H9 (cell line): ENCODE measurements around the gene ADORA2B. TPM values are rescaled to one million over a fixed set of nuclear protein-coding genes. Genes with fewer than 3 reads are reported as not detected.

ENCODE experiments used
- DNase-seq: peaks from one replicate; pipeline ENCODE4 v3.0.0-alpha.2; 2017
- H2AFZ ChIP-seq: one replicate; pipeline ENCODE4 v1.6.1; 2013; ENCODE audit warnings: mild to moderate bottlenecking, low read length, control low read depth, moderate library complexity
- H2AK5ac ChIP-seq: 2 replicates; pipeline ENCODE4 v1.6.1; 2013; ENCODE audit warnings: low read length, control low read depth, mixed read lengths; ENCODE audit not compliant: insufficient read length
- H2BK120ac ChIP-seq: one replicate; pipeline ENCODE4 v1.6.1; 2013; ENCODE audit warnings: low read depth, mild to moderate bottlenecking, low read length, control low read depth, inconsistent platforms; ENCODE audit not compliant: poor library complexity, severe bottlenecking
- H2BK12ac ChIP-seq: 2 replicates; pipeline ENCODE4 v1.6.1; 2013; ENCODE audit warnings: low read length, control low read depth, mixed read lengths, low read depth; ENCODE audit not compliant: insufficient read length
- H2BK15ac ChIP-seq: 2 replicates; pipeline ENCODE4 v1.6.1; 2013; ENCODE audit warnings: low read depth, low read length, control low read depth
- H2BK20ac ChIP-seq: one replicate; pipeline ENCODE4 v1.6.1; 2013; ENCODE audit warnings: low read depth, mild to moderate bottlenecking, low read length, control low read depth, inconsistent platforms; ENCODE audit not compliant: poor library complexity, severe bottlenecking
- H2BK5ac ChIP-seq: 2 replicates; pipeline ENCODE4 v1.6.1; 2013; ENCODE audit warnings: low read length, control low read depth, mixed read lengths; ENCODE audit not compliant: insufficient read length
- H3K14ac ChIP-seq: 2 replicates; pipeline ENCODE4 v1.6.1; 2013; ENCODE audit warnings: low read length, control low read depth; ENCODE audit not compliant: insufficient read depth
- H3K18ac ChIP-seq: 2 replicates; pipeline ENCODE4 v1.6.1; 2013; ENCODE audit warnings: low read depth, mild to moderate bottlenecking, mixed read lengths, low read length, control low read depth; ENCODE audit not compliant: insufficient read length
- H3K23ac ChIP-seq: 2 replicates; pipeline ENCODE4 v1.6.1; 2013; ENCODE audit warnings: low read length, control low read depth, mixed read lengths, low read depth; ENCODE audit not compliant: insufficient read length
- H3K23me2 ChIP-seq: 2 replicates; pipeline ENCODE4 v1.6.1; 2013; ENCODE audit warnings: low read depth, mild to moderate bottlenecking, mixed read lengths, low read length, control low read depth; ENCODE audit not compliant: insufficient read length, poor library complexity, severe bottlenecking
- H3K27ac ChIP-seq: 2 replicates; pipeline ENCODE4 v1.5.1; 2013; ENCODE audit warnings: low read length, control low read depth, mixed read lengths, low read depth; ENCODE audit not compliant: insufficient read length
- H3K27me3 ChIP-seq: 2 replicates; pipeline ENCODE4 v1.6.1; 2013; ENCODE audit warnings: low read length, control low read depth, inconsistent platforms; ENCODE audit not compliant: insufficient read depth
- H3K4ac ChIP-seq: 2 replicates; pipeline ENCODE4 v1.6.1; 2013; ENCODE audit warnings: low read depth, mild to moderate bottlenecking, control low read depth, inconsistent platforms, low read length, moderate library complexity
- H3K4me1 ChIP-seq: 2 replicates; pipeline ENCODE4 v1.6.1; 2013; ENCODE audit warnings: low read length, control low read depth, inconsistent platforms; ENCODE audit not compliant: insufficient read depth
- H3K4me2 ChIP-seq: 2 replicates; pipeline ENCODE4 v1.6.1; 2013; ENCODE audit warnings: low read length, control low read depth, mixed read lengths; ENCODE audit not compliant: insufficient read length, insufficient read depth
- H3K56ac ChIP-seq: 2 replicates; pipeline ENCODE4 v1.6.1; 2013; ENCODE audit warnings: low read depth, mild to moderate bottlenecking, mixed read lengths, low read length, control low read depth; ENCODE audit not compliant: insufficient read length
- H3K79me1 ChIP-seq: 2 replicates; pipeline ENCODE4 v1.6.1; 2013; ENCODE audit warnings: low read depth, mild to moderate bottlenecking, moderate library complexity, low read length, control low read depth, inconsistent platforms; ENCODE audit not compliant: insufficient read depth, poor library complexity, severe bottlenecking
- H3K79me2 ChIP-seq: 2 replicates; pipeline ENCODE4 v1.6.1; 2013; ENCODE audit warnings: low read length, control low read depth, inconsistent platforms; ENCODE audit not compliant: insufficient read depth
- H3K9ac ChIP-seq: 2 replicates; pipeline ENCODE4 v1.6.1; 2013; ENCODE audit warnings: low read length, control low read depth, mixed read lengths; ENCODE audit not compliant: insufficient read length; ENCODE audit errors: extremely low read depth
- H3K9me3 ChIP-seq: one replicate; pipeline ENCODE4 v1.6.1; 2013; ENCODE audit warnings: low read depth, low read length, inconsistent platforms; ENCODE audit not compliant: control insufficient read depth
- H3T11ph ChIP-seq: one replicate; pipeline ENCODE4 v1.6.1; 2013; ENCODE audit warnings: mild to moderate bottlenecking, low read length, control low read depth, inconsistent platforms
- H4K20me1 ChIP-seq: one replicate; pipeline ENCODE4 v1.6.1; 2013; ENCODE audit not compliant: control insufficient read depth, insufficient read length, insufficient read depth
- H4K5ac ChIP-seq: 2 replicates; pipeline ENCODE4 v1.6.1; 2013; ENCODE audit warnings: low read depth, mild to moderate bottlenecking, mixed read lengths, low read length, control low read depth; ENCODE audit not compliant: insufficient read length
- H4K8ac ChIP-seq: replicated peaks from 2 replicates; pipeline ENCODE4 v1.6.1; 2013; ENCODE audit warnings: low read length, control low read depth, mixed read lengths, low read depth; ENCODE audit not compliant: insufficient read length
- H4K91ac ChIP-seq: 2 replicates; pipeline ENCODE4 v1.6.1; 2013; ENCODE audit warnings: low read depth, mild to moderate bottlenecking, moderate library complexity, mixed read lengths, low read length, control low read depth; ENCODE audit not compliant: insufficient read length
- H3K27ac Mint-ChIP-seq, 3 experiments: 2 replicates in 2 of 3; 3 replicates in 1 of 3; pipeline ENCODE4 v1.8.0; 2020 to 2021; ENCODE audit warnings: mixed read lengths in 3 of 3, mild to moderate bottlenecking in 1 of 3, moderate library complexity in 1 of 3
- H3K27me3 Mint-ChIP-seq: 2 replicates; pipeline ENCODE4 v1.8.0; 2021; ENCODE audit warnings: low read depth, mild to moderate bottlenecking, moderate library complexity, mixed read lengths
- H3K36me3 Mint-ChIP-seq, 3 experiments: 2 replicates in 2 of 3; 3 replicates in 1 of 3; pipeline ENCODE4 v1.8.0; 2020 to 2021; ENCODE audit warnings: low read depth in 3 of 3, mixed read lengths in 3 of 3; ENCODE audit not compliant: insufficient read depth in 1 of 3
- H3K4me1 Mint-ChIP-seq, 2 experiments: 2 replicates each; pipeline ENCODE4 v1.8.0; 2020; ENCODE audit warnings: mixed read lengths in 2 of 2
- H3K4me3 Mint-ChIP-seq, 2 experiments: 2 replicates in 1 of 2; 3 replicates in 1 of 2; pipeline ENCODE4 v1.8.0; 2020 to 2021; ENCODE audit warnings: mild to moderate bottlenecking in 2 of 2, mixed read lengths in 2 of 2, moderate library complexity in 1 of 2
- H3K9me3 Mint-ChIP-seq, 2 experiments: 2 replicates in 1 of 2; 3 replicates in 1 of 2; pipeline ENCODE4 v1.8.0; 2020; ENCODE audit warnings: mild to moderate bottlenecking in 2 of 2, mixed read lengths in 2 of 2, moderate library complexity in 1 of 2
- CTCF ChIP-seq: fragments of 200-600 bp; sonication (generic); conservative IDR thresholded peaks from 3 replicates; pipeline ENCODE4 v1.8.0; 2021; ENCODE audit warnings: antibody characterized with exemption, mild to moderate bottlenecking
- WGBS: extraction: QIAGEN DNeasy Blood & Tissue Kit; methylation state at CpG from one replicate; pipeline ENCODE4 v1.1.7; 2013; ENCODE audit warnings: missing lambda C conversion rate, low lambda C conversion rate, mixed read lengths; ENCODE audit not compliant: insufficient read length; ENCODE audit errors: extremely low coverage; 5-methylcytosine and 5-hydroxymethylcytosine counted together
- total RNA-seq: library from RNA; stranded (reverse); gene quantifications from 2 replicates; pipeline ENCODE4 v1.2.1, GENCODE V29; 2021

ADORA2B gene
- total RNA-seq, 1 experiment from 2014 or later, result 3.1 TPM

GRCh38 chr17:15998031-15998562 is 53.2 kb downstream of the ADORA2B start:
- Histone ChIP-seq H3K27me3 (no peaks in the 10 kb centered on the region), H2BK15ac (no peak overlapping the region), H3K9me3 (no peaks in the 10 kb centered on the region), H3K79me1 (peaks cover 8% of the 10 kb centered on the region), H2AFZ (no peak overlapping the region), H3T11ph (no peak overlapping the region), H3K4ac (no peak overlapping the region), H3K4me2 (no peak overlapping the region), H3K56ac (no peak overlapping the region), H3K23me2 (peaks cover 7% of the 10 kb centered on the region), H2BK120ac (no peak overlapping the region), H2BK5ac (no peak overlapping the region), H3K79me2 (peaks cover 13% of the 10 kb centered on the region; the same call in 1 of the 2 replicates), H4K8ac (no peak overlapping the region), H3K18ac (no peak overlapping the region), H3K23ac (no peak overlapping the region), H4K91ac (no peak overlapping the region), H2BK20ac (no peak overlapping the region), H2AK5ac (no peak overlapping the region), H3K14ac (no peak overlapping the region), H3K4me1 (0 out of 2 replicates have a peak, but pooled peaks cover 4% of the 10 kb centered on the region), H4K5ac (no peak overlapping the region), H3K27ac (no peak overlapping the region), H4K20me1 (no peaks in the 10 kb centered on the region), H2BK12ac (no peak overlapping the region), H3K9ac (no peak overlapping the region)
- DNase-seq, result no peak
- peak overlapping the region; percentile 90 to 96; a peak in 3 of 5 replicates for H3K4me3 Mint-ChIP-seq
- H3K36me3 Mint-ChIP-seq, result peaks cover 27 to 38% (median 35%) of the 10 kb centered on the region in 3 experiments
- no peaks in the 10 kb centered on the region for H3K27me3 Mint-ChIP-seq
- WGBS, result no CpG with 5 or more reads among the region's 4 CpGs
- peaks cover 13 to 16% of the 10 kb centered on the region in 2 experiments for H3K4me1 Mint-ChIP-seq
- no peak overlapping the region for H3K27ac Mint-ChIP-seq
- peaks cover 7 to 10% of the 10 kb centered on the region in 2 experiments for H3K9me3 Mint-ChIP-seq
- TF ChIP-seq CTCF, result no peak
